Measurements from ENCODE around the gene HOXB3.

The HOXB3 gene

DNA sequence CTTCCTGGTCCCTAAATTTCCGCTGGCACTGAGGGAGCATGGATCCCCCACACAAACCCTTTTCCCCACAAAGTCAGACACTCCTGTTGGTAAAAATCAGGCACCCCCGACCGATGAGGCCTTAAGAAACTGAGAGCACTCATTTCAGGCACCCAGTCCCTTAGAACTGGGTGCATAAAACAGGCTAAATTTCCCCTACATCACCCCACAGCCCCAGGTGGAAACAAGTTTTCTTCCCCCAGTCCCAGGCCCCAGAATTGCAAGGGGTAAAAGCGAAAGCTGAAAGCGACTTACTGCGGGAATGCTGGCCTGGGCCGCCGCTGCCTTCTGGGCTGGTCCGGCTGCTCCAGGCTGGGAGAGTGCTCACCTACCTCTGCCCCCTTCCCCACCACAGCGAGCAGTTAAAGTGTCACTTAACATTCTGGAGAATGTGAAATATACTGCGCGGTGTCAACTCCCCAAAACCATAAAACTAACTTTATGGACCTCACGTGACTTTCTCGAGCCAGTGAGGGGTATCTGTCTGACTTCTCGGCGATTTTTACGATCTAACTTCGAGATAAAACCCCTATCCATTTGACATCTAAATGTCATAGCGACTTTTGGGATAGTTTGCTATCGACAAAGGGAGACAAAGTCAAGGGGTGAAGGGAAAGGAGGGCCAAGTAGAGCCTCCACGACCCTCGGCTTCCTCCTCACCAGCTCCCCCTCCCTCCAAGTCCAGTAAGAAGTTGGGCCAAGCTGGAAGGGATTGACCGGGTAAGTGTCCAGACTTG is at the start of gene HOXB3:
Gene HOXB3, minus strand, starts transcription at position 411 of the 776 bp plus-strand sequence. CDS start 37,767 bp downstream, outside the sequence.
- no peak for DNase-seq

DNA sequence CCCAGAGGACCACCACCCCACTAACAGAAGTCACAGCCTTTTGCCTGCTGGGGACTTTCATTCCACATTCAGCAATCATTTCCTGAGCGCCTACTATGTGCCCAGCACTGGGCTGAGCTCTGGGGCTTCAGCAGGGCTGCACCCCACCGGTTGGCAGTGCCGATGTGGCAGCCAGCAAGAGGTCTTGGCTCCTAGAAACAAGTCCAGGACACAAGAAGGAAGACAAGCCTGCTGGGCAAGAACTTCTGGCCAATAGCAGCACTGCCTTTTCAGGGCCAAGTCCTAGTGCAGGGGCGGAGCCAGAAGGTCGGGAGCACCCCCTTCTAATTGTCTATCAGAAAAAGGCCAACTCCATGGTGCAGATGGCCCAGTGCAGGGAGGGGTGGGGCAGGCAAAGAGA is 49.1 kb upstream of the HOXB3 start:
- no peak for DNase-seq

DNA sequence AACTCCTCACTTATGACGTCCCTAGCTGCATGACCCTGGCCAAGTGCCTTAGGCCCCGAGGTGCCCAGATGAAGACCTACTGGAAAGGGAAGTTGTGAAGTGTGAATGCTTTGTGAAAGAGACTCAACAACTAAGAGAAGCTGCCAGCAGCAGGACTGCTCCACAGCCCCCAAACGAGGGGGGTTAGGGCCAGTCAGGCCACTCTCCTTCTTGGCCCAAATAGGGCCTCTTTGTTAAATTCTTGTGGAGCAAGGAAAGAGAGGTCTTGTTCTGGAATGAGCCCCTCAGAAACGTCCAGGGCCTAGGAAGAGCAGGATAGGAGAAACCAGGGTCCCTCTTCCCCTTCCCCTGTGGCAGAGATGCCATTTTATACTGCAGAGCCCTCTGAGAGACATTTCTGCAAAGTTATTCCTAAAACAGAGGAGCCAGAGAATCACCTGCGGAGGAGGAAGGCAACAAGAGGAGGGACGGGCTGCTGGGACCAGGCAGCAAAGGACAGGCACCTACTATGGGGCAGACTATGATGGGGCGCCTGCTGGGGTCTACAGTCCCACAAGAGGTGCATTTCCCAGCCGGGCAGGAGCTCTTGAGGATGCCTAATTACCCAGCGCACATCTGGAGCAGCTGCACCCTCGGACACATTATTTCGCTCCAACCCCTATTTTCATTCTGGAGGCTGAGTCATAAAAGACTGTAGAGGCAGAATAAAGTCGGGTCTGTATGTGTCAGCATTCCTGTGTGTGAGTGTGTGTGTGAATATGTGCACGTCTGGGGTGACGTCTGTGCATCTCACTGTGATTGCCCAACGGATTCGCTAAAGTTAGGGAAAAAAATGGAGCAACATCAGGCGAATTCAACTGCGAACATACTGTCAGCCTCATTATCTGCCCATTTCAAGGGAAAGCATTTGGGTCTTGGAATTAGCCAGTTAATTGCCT is 47.6 kb upstream of the HOXB3 start:
- DNase-seq: no peak

DNA sequence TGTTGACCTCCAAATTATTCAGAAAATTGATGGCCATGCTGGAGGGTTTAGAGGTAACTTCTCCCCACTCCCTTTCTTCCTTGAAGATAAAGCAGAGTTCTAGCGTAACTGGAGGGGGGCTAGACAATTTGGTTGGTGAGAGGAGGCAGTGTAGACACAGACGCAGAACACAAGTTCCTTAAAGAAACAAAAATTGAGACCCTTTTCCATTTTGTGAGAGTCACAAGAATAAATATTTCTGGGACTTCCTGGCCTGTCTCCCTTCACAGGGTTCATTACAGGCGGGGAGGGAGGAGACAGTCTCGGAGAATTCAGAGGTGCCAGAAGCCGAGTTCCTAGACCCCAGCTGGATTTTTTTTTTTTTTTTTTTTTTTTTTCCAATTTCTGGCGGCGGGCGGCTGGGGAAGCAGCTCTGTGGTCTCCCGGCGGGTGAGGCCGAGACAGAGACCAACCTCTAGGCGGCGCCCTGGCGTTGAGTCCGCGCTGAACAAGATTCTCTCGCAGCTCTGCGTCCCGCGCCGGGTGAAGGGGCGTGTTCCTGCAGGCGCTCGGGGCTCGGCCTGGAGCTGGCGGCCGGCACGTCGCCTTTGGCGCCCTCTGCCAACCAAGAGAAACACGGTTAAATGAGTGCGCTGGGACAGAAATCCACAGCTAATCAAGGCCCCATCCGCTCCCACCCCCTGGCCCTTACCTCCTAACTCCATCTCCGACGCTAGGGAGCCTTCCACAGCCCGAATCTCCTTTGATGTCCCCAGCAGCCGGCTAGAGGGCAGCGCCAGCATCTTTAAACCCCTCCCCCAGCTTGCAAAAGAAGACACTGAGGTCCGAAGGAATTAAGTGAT is 46.4 kb upstream of the HOXB3 start:
- peak; percentile 96 for DNase-seq

DNA sequence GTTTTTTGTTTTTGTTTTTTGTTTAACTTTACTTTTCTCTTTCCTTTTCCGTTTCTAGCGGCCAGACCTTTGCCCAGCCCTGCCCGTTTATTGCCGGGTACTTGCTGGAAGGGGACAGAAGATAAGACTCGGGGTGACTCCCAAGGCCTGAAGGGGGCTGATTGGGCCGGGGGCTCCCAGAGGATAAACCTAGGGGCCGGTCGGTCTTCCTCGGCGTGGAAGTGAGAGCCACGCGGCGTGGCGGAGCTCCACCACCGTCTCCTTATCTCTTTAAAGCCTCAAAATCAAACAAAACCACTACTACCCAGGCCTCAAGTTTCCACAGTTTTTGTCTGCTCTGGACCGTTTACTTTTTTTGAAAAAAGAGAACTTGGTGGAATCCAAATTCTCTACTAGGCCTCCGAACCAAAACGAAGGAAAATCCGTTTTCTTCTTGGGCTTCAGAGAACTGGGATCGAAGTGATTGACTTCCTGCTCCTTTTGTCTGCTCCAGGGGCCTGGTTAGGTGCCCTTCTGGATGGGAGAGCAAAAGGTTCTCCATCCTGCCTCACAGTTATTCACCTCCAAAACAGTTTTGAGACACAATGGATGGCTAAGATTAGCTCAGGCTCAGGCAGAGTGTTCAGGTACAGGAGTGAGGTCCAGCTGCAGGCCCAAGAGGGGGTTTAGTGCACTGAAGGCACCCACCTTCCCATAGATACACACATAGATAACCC is 44.6 kb upstream of the HOXB3 start:
- no peak for DNase-seq

DNA sequence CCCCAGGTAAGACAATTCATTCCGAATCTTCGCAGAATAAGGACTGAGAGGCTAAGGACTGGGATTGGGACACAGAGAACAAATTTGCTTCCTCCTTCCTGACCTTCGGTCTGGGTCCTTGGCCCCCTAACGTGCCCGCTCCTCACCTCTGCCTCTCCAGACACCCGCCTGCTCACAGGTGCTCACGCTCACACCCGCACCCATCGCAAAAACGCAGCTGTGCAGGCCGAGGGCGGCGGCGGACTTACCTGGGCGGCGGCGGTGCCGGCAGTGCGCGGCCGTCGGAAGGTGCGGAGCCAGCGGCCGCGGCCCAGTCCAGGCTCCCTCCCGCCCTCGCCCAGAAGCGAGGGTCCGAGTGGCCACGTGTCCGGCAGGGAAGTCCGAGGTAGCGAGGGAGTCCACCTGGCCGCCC is 43.2 kb upstream of the HOXB3 start:
- DNase-seq: no peak

DNA sequence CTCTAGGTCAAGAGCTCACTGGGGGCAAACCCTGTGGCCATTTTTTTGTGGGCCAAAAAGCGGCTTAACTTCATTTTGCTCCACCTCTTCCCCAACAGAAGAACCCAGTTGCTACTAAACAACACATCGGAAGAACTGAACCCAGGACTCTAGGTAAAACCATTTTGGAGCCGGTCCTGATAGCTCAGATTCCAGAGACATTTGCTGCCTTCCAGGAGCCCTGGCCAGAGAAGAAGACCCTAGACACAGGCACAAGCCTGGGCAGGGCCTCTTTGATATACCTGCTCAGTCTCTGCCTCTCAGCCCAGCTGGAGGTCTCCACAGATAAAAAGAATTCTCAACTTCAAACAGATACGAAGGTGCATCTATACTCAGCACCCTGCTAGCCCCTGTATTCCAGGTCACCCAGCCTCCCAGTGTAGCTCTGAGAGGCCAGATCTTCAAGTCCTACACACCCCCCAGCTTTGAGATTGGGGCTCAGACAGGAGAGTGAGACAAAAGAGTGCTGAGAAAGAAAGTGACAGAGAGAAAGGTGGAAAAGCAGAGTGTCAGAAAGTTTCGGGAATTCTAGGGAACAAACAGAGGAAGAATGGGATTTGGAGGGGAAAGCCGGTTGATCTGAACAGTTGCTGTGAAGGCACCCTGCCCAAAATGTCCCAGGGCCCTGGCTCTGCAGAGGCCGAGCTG is 42.7 kb upstream of the HOXB3 start:
- no peak for DNase-seq

DNA sequence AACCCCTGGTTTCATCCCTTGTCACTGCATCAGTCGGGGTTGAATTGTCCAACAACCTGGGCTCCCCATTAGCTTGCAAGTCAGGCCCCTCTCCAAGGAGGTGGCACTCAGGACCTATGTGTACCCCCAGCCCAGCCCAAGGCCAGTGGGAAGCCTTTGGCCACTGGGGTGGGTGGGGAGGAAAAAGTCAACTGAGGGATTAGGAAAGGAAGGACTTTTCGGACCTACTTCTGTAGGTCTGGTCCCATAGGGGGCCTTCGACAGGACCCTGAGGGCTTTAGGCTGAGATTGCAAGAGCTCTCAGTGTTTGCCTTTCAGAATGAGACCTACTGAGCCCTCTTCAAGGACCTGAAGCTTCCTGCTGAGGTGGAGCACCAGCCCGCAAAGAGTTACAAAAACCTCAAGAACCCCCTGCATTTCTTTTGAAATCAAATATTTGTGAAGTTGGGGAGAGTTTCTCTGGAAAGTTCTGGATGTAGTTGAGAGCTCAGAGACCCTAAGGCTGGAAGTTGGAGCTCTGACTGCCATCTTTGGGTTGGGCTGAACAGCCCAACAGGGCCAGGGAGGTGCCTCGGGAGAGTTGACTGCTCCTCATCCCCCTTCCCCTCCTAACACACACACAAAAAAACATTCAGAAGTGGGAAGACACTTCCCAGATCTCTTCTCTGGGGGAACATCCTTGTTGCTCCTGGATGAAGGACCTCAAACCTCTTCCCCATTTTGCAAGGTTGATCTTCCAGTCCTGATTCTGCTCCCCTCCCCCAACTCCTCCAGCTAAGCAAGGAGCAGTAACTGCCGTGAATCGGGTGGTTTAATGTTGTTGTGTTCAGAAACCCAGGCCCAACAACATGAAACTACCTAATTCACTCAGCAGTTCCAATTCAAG is 41.9 kb upstream of the HOXB3 start:
- no peak for DNase-seq

DNA sequence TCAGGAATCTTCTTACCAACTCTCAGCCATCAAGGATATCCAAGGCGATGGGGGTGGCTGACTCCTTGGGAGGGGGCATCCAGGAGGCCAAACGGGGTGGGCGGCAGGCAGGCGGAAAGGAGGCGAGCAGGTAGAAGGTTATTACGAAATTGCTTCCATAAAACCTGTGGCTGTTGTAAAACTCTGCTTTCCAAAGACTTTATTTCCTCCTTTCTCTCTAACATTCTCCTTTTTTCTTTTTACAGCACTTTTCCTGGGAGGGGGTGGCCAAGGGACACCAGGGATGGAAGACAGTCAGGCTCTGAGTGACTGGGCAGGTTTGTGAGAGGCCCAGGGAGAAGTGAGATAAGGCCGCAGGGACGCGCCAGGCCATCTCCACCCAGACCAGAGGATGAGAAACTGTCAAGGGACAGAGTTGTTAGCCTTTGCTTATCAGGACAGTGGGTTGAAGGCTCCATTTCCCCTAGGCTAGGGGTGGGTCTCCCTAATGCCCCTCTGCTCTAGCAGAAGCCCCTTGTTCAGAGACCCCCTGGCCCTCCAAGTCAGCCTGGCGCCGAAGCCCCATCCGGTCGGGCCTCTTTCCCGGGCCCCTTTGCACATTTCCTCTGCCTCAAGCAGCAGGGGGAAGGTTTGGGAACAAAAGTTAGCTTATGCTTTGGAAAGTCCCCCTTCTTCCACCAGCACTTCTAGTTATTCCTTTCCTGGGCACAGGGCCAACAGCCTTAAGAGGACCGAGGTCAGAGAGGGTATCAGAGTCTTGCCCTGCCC is 41.1 kb upstream of the HOXB3 start:
- peak; percentile 50 for DNase-seq

DNA sequence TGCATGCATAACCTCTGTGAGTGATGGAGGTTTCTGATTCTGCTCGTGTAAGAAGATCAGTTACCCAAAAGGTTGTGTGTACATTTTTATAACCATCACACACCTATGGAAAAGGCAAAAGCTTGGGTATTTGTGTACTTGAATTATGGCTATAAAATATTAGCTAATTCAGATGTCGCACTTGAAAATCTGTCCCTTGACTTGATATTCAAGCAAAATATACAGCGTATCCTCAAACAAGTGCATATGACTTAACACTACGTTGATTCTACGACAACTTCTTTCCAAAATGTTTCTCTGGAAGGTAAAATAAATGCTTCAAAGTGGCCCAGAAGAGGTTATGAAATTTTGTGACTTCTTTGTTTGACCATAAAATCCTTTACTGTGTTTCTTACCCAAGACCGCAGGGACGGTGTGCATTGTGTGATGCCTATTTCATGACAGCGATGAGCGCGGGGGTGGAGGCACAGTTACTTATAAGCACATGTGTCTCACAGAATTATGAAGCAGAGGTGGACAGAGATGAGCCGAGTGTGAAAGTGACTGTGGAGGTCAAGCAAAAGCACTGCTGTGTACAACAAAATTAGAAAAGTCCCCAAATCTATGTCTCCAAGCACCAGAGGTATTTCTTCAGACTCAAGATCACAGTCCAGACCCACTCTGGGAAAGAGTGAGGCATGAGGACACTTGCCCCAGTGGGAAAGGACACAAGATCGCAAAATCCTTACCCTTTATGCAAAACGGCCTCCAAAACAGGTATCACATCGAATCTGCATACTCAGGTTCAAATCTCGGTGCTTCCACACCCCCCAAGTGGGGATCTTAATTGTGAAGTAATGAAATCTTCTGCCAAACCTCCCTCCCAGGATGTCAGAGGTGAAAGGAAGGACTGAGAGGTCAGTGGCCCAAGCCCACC is 40.2 kb upstream of the HOXB3 start:
- DNase-seq: no peak

DNA sequence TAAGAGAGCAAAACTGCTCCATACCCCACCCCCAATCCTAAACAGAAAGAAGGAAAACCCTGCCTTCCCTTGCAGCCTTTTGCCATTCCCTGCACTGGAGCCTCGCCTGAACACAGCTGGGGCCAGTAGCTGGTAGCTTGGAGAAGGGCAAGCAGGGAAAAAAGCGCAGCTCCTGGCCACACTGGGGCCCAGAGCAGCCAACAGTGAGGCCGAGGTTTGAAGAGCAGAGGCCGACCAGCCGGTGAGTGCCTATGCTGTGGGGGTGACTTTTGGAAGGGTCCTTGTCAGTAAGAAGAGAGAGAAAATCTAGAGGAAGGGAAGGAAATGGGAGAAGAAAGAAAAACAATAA is 39.3 kb upstream of the HOXB3 start:
- no peak for DNase-seq

DNA sequence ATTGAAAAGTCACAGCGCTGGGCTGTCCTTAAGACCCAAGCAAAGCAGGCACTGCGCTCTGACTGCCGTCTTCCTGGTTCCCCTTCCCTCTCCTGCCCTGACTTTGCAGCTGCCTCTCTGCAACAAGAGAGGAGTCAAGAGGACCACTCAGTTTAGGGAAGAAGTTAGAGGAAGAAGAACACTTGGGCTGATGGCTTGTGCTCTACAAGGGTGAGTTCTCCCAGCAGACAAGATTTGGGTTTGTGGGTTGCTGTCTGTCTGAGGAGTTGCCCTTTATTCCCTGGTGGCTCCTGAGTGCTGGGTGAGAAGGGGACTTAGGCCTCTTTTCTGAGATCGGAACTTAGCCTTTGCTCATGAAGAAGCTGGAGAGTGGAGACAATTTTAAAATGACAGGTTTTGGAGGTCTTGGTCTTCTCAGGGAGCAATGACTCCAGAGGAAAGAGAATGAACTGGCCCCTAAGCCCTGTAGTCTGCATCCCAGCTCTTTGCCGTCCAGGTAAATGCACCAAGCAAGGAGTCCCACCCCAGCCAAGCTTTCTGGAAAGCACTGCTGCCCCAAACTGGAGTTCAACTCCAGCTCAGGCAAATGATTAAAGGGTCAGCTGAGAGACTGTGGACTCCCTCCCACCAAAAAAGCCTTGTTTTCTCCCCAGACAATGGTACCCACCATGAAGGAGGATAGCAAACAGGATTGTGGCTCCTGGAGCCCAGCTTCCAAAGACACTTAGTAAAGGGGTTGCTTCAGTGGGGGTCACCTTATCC is 38.8 kb upstream of the HOXB3 start:
- DNase-seq: no peak

DNA sequence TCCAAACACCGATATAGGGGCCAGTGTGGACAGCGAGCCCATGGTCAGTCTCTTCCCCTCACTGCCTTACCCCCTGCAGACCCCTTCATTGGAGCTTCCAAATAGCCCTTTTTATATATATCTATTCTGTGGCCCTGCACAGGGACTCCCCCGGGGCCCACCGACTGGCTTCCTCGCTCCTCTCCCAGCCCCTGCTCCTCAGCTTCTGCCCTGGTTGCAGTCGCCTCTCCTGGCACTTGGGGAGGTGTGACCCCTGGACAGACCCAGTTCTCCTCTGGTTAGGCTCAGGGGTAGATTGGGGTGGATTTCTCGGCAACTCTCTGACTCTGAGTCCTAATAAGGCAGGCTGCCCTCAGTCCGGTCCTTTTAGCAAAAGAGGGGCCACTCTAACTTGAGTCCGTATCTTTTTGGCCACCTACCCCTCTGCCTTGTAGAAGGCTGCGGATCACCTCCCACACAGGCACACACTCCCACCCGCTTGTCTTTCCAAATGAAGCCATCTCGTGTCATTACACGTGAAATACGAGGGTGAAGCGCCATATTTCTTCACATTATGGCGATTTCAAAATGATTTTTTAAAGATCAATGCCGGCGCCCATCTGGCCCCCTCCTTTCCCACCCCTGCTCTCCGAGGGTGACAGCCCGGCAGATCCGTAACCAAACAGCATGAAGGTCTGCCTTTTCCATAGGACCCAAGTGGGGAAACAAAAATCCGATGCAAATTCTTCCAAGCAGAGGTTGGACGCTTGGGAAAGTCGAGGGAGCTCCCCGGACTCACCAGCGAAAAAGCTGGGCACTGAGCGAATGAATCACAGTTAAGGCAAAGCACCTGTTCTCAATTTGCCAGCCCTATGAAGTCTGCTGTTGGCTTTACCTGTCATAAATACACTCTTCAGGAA is 37.8 kb upstream of the HOXB3 start:
- no peak for DNase-seq

DNA sequence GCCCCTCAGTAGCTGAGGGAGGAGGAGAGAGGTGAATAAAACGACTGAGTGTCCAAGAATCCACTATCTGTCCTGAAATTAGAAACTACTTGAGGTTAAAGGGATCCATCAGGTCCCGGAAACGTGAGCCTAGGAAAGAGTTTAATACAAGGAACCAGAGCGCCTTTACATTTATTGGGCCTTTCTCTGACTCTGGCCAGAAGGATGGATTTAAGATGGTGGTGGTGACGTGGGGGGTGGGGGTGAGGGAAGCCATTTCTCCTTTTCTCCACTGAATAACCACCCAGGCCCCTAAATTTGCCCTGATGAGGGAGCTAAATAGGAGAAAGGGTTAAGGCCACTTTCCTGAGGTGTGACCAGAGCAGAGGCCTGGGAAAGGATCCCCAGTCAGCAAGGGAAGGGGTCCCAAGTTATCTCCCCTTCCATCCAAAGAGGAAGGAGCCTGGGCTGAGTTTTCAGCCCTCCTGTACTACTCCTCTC is 37.1 kb upstream of the HOXB3 start:
- DNase-seq: no peak

DNA sequence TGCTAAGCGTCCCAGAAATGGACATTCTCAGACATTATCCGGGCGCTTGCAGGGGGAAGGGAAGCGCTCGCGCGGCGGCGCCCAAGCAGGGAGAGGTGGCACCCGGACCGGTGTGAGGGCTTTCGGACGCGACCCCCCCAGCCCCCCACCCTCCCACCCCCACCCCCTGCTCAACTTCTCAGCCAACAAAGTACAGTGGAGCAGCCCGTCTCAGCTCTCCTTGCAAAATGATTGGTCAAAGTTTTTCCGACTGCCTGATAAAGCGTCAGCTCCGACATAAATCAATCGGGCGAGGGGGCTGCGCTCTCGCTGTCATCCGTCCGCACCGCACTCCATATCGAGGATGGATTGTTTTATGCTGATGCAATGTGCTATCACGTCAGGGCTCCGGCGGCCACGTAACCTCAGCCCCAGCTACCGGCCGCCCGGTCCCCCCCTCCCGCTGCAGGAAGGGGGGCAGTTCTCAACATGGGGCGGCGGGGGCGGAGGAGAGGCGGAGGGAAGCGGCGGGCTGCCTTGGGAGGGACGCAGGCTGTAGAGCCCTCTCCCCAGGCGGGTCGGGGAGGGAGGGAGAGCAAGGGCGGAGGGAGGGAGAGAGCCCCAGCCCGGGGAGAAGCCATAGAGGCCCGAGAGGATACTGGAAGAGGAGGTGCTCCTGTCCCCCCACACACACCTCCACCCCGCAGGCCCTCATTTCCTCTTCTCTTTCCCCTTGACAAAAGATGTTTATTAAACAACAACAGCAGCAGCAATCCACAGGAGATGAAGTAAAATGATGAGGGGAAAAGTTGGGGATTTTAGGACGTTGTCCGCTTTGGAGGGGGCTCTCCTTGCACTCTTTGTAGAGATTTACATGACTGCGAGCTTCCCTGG is 36.4 kb upstream of the HOXB3 start, which contains the start of gene HOXB9:
Gene HOXB9, minus strand, starts transcription at position 114 of the 873 bp plus-strand sequence. Its CDS starts 89 bp downstream, at position 25.
- DNase-seq: no peak
